ENCODE measurements around the gene COX4I1.

The COX4I1 gene

GRCh38 chr16:85767531-85767930, 32.0 kb upstream of the COX4I1 start:
- peak; percentile 88 for DNase-seq (ENCODE audit: low spot score)

GRCh38 chr16:85768199-85768598, 31.3 kb upstream of the COX4I1 start:
- no peak for DNase-seq (ENCODE audit: low spot score)

- DNase-seq (ENCODE audit: low spot score), result no peak
These were observed 28.8 kb upstream of the COX4I1 start for GRCh38 chr16:85770741-85771140.

GRCh38 chr16:85773044-85773443, 26.5 kb upstream of the COX4I1 start:
- DNase-seq (ENCODE audit: low spot score), result no peak

DNA sequence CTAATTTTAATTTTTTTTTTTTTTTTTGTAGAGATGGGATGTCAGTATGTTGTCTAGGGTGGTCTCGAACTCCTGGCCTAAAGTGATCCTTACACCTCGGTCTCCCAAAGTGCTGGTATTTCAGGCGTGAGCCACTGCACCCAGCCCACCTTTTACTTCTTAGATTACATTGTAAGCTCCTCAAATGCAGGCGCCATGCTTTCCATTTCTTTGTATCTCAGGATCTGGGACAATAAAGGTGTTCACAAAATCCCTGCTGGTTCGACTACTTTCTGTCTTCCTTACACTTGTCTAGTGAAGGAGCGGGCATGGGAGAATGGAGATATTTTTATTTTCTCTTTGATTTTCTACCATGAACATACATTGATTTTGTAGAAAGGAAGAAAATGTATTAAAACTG, 25.4 kb upstream of the COX4I1 start:
- no peak for DNase-seq (ENCODE audit: low spot score)

DNA sequence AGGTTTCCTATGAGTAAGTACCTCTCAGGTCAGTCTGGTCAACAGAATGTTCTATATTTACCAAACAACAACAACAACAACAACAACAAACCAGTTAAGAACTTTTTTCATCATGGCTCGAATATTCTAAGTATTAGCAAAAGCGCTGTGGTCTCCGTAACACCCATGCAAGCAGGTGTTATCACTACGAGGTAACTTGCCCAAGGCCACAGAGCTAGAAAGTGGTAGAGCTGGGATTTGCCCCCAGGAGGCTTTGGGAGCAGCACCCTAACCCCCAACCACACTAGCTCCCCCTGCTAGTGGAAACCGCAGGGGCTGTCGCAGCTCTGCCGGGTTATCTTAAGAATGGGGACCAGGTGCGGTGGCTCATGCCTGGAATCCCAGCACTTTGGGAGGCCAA, 24.7 kb upstream of the COX4I1 start:
- DNase-seq (ENCODE audit: low spot score), result no peak

GRCh38 chr16:85777583-85778310, 21.7 kb upstream of the COX4I1 start:
- DNase-seq (ENCODE audit: low spot score), result peak; percentile 91

- no peak for DNase-seq (ENCODE audit: low spot score)
These were observed 20.6 kb upstream of the COX4I1 start for GRCh38 chr16:85778873-85779272.

GRCh38 chr16:85780281-85780680, 19.2 kb upstream of the COX4I1 start:
- DNase-seq (ENCODE audit: low spot score), result no peak

GRCh38 chr16:85781156-85781555, 18.3 kb upstream of the COX4I1 start:
- DNase-seq (ENCODE audit: low spot score), result no peak

GRCh38 chr16:85781695-85782370, 17.7 kb upstream of the COX4I1 start:
- DNase-seq (ENCODE audit: low spot score), result no peak

- no peak for DNase-seq (ENCODE audit: low spot score)
These were observed 17.0 kb upstream of the COX4I1 start for GRCh38 chr16:85782451-85782850.

DNA sequence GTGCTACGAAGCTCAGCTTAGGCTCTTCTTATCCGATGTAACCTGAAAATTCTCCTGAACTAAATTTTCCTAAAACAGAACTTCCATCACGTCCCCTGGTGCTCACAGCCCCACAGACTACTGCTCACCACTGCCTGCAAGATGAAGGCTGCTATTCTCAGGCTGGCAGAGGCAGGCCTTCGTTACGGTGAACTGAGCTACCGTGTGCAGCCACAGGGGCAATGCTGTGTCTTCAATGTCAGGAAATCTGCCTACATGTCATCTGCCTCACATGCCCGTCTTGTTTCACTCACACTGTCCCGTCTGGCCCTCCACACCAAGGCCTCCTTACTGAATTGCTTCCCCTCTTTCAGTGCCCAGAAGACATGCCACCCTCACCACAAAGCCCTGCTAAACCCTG, 16.1 kb upstream of the COX4I1 start:
- DNase-seq (ENCODE audit: low spot score), result no peak

DNA sequence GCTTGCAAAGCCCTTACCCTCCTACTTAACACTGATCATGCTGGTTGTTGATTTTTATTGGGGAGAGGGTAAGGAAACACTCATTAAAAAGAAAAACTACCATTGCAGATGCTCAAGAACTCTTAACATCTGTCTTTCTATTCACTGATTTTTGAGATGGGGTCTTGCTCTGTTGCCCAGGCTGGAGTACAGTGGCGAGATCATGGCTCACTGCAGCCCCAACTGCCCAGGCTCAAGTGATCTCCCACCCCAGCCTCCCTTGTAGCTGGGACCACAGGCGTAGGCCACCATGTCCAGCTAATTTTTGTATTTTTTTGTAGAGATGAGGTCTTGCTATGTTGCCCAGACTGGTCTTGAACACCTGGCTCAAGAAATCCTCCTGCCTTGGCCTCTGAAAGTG, 14.7 kb upstream of the COX4I1 start:
- no peak for DNase-seq (ENCODE audit: low spot score)

DNA sequence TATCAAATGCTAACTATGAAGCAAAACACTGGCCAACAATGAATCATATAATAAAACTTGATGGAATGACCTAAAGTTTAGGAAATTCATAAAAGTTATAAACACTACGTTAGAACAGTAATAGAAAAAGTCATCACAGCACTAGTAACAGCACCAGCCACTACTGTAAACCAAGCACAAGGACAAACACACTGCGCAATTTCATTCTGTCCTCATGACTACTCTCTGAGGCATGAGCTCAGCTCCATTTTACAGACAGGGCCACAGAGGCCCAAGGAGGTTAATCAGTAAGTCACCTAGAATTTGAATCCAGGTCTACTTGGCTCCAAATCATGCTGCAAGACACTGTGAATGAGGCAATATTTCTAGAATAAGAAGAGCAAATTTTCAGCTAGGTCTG, 13.6 kb upstream of the COX4I1 start:
- no peak for DNase-seq (ENCODE audit: low spot score)

DNA sequence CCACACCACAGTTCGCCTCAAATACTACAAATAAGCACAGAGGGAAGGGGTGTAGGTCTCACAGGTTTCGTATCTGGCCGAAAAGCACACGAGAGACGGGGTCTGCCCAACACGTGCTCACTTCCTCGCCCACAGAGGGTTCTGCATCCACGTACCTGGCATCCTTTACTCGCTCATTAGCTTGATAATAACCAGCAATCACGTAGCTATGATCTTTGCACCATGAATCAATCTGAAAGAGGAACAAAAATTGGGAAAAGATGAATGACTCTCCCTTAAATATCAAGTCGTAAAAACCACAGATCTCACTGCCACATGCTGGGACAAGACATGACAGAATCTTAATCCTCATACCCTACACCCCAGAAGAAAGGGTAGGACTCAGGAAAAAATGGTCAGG, 10.7 kb upstream of the COX4I1 start:
- no peak for DNase-seq (ENCODE audit: low spot score)

GRCh38 chr16:85789773-85790172, 9.7 kb upstream of the COX4I1 start:
- DNase-seq (ENCODE audit: low spot score), result no peak

DNA sequence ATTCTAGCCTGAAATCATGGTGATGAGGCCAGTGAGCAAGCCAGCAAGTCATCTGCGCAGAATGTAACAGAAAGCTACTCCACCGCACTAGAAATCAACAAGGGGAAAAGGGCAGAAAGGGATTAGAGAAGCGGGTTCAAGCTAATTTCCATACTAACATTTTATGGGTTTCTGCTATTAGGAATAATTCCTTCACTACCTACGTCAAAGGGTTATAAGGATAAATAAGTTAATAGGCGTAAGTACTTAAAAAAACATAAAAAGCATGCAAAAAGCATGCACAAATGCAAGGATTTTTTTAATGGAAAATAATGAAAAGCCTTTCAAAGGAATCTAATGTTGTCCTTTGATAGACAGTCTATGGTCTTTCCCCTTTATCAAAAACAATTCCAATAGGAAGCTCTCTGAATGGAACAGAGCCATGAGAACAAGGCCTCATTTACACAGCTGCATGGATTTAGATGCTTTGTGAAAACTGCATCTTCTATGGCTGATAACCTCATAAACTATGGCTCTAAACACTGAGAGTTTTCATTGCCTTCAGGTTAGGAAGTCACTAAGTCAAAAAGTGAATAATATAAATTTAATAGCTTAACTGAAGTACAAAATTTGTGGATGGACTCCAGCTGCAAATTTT, 5.7 kb upstream of the COX4I1 start:
- DNase-seq (ENCODE audit: low spot score), result no peak

DNA sequence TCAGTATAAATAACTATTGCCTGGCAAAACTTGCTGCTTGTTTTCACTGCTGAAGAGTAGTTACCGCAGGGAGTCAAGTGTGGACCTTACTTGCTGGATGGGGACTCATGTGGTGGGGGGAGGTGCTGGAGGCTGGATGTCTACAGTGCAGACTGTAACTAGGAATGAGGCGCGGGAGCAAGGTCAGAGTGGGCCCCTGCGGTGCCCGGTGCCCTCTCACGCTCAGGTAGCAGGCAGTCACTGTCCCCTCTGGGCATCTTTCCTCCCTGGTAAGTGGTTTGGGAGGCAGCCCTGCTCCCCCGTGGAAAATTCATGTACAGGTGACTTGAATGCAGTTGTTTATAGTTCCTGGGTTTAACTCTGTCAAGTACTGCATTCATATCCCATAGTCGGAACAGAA, 4.8 kb upstream of the COX4I1 start:
- no peak for DNase-seq (ENCODE audit: low spot score)

- DNase-seq (ENCODE audit: low spot score), result no peak
These were observed 3.3 kb upstream of the COX4I1 start for GRCh38 chr16:85796152-85796551.

DNA sequence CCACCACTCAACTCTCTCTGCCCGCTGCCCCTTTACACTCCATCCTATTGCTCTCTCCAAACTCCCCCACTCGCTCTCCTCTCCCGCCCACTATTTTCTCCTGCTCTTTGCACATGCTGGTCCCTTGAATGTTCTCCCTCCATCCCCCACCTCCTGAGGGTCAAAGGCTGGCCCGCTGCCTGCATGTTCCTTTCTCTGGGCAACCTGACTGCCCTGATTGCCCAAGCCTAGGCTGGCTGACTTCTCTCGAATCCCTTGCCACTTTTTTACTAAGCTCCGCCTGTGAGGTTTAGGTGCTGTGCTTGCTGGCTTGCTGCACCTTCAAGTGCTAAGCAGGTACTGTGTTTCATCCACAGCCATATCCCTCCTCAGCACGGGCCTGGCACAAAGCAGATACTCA, 2.9 kb upstream of the COX4I1 start:
- no peak for DNase-seq (ENCODE audit: low spot score)

DNA sequence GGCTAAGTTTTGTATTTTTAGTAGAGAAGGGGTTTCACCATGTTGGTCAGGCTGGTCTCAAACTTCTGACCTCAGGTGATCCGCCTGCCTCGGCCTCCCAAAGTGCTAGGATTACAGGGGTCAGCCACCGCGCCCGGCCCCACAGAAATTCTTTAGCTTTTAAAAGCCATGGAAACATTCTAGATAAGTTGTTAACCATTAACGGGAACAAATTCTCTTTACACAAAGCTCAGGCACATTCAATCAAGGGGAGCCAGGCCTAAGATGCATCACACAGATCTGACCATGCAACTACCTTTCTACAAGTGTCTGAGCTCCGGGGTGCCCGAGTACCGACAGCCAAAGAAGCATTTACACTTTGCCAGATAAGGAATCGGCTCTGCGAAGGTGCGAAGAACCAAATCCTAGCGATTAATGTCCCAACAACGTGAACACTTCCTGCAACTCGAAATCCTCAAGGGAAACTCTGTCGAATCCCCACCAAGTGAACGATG, 1.2 kb upstream of the COX4I1 start:
- peak; percentile 10 for DNase-seq (ENCODE audit: low spot score)

GRCh38 chr16:85798901-85799496, 496 bp upstream of the COX4I1 start:
- peak; percentile 31 for DNase-seq (ENCODE audit: low spot score)
